ENCODE results near the gene WNT9A.

WNT9A gene

GRCh38 chr1:227896710-227897655 lies 50.7 kb downstream of the WNT9A start:
- DNase-seq, result no peak

DNA sequence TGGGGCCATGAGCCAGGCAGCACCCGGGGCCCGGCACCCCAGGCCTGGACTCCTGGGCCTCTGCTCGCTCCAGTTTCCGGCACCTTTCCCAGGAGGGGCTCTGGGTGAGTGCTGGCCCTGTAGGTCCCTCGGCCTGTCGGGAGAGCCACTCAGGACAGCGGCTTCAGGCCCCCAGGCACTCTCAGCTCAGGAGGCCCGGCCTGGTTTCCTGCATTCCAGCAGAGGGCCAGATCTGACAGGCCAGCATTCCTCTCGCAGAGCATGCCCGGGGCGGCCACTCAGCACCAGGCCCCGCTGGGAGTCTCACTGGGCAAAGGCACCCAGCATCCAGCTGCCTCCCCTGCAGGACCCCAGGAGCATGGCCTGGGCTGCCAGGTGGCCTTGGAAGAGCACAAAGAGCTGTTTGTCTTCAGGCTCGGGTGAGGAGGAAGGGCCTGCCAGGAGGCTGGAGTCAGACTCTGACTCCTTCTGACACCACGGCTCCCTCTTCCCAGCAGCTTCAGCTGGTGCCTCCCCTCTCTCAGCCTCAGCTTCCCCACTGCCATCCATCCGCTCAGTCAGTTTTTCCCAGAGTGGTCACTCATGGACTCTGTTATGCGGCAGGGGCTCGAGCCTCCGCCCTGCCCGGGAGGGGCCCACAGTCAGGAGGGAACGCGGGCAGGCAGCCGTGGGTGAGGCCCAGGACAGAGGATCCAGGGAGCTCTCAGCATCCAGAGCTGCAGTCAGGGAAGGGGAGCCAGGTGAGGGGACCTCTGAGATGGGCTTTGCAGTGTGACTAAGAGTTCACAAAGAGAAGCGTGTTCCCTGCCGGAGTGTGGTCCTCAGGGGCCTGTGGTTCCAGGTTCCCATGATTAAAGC lies 51.7 kb downstream of the WNT9A start:
- peak; percentile 28 for DNase-seq

- DNase-seq, result no peak
Observed at GRCh38 chr1:227894831-227895451, 52.8 kb downstream of the WNT9A start.

DNA sequence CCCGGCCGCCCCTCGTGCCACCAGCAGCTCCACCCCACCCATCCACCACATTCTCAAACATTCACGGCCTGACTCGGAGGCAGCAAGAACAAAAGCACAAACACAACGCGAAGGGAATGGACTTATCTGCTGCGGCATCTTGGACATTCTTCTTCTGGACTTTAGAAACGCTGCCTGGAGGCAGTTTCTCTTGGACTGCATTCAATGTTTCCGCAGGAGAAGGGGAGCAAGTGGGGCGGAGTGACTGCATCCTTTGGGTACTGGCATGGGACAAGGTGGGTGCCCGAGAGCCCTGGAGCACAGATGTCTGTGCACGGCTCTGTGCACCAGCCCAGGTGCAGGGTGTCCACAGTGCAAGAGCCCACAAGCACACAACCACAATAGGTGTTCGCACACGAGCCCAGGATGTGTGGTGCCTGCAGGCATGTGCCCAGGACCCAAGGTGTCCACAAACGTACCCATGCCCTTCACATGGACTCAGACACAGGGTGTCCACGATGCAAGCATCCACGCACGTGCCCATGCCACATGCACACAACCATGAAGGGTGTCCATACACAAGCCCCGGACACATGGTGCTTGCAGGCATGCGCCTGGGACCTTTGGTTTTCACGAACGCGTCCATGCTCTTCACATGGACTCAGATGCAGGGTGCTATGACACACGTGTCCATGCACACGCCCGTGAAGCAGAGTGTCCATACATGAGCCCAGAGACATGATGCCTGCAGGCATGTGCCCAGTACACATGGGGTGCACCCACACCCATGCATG lies 53.6 kb downstream of the WNT9A start:
- no peak for DNase-seq

GRCh38 chr1:227893300-227893948 lies 54.3 kb downstream of the WNT9A start:
- DNase-seq, result no peak

GRCh38 chr1:227892489-227893299 lies 55.0 kb downstream of the WNT9A start:
- peak; percentile 59 for DNase-seq

DNA sequence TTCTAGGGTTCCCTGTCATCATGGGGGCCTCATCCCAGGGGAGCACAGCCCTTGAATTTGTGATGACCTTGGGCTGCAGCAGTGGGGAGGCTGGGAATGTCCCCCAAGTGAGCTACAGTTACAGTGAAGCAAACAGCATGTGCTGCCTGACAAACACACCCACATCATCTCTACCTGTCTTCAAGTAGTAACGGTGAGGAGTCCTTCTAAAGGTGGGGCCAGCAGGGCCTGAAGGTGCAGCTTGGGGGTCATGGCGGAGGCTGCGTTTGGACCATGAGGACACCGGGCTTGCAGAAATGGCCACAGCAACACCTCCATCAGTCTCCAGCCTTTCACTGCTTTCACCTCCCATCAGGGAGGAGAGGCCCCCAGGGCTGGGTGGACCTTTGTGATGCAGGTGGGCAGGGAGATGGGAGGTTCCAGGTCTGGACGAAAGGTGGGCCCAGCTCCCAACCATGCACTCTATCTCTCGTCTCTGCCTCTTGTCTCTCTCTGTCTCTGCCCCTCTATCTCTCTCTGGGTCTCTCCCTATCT lies 55.7 kb downstream of the WNT9A start:
- DNase-seq, result no peak

- DNase-seq, result no peak
Observed at GRCh38 chr1:227891223-227891954, 56.3 kb downstream of the WNT9A start.

DNA sequence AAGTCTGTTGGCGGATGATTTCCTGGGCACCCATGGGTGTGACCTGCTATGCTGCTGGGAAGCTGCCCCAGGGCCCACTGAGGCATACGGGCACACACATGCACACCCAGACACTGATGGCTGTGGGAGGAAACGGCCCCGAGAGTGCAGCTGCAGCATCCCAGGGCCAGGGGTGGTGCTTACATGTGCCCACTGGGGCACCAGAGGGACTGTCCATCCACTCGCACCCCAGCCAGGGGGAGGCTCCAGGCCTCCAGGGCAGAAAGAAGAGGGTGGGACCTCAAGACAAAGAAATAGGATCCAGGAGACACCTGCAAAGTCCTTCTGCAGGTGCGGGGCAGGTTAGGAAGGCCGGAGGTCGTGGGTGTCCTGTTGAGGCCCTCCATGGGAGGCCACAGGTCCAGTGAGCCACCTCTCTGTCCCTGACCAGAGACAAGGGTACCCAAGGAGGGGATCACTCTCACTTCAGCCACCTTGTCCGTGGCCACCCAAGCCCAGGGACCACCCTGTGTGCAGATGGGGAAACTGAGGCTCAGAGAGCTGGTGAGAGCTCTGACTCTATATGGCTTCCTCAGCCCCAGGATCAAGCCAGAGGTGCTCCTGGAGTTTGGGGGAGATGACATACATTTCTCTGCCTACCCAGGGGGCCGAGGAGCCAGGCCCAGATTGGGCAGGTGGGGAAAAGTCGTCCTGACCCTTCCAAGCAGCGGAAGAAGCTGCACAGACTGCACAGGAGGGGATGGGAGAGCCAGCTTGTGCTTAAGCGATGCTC lies 57.1 kb downstream of the WNT9A start:
- DNase-seq, result no peak

GRCh38 chr1:227889863-227890405 lies 57.8 kb downstream of the WNT9A start:
- DNase-seq, result no peak

GRCh38 chr1:227889047-227889862 lies 58.5 kb downstream of the WNT9A start:
- DNase-seq, result no peak

DNA sequence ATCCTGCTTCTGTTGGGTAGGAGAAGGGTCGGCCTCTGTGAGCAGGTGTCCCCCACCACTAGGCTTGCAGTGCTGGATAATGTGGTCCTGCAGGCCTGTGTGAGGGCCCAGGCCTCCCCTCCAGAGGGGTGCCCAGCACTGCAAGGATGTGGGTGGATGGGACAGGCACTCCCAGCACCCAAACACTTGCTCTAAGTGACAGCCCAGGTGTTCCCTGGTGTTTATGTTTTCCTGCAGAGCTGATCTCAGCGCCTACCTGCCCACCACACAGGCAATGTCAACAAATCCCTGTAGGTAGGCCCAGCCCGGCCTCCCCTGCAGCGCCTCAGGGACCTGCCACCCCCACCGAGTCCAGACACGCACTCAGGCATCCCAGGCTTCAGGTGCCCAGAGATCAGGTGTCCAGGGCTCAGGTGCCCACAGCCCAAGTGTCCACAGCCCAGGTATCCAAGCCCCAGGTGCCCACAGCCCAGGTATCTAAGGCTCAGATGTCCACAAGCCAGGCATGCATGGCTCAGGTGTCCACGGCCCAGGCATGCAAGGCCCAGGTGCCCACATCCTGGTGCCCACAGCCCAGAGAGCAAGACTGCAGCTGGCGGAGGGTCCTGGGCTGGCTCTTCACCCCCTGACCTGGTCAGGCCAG lies 59.2 kb downstream of the WNT9A start:
- no peak for DNase-seq

DNA sequence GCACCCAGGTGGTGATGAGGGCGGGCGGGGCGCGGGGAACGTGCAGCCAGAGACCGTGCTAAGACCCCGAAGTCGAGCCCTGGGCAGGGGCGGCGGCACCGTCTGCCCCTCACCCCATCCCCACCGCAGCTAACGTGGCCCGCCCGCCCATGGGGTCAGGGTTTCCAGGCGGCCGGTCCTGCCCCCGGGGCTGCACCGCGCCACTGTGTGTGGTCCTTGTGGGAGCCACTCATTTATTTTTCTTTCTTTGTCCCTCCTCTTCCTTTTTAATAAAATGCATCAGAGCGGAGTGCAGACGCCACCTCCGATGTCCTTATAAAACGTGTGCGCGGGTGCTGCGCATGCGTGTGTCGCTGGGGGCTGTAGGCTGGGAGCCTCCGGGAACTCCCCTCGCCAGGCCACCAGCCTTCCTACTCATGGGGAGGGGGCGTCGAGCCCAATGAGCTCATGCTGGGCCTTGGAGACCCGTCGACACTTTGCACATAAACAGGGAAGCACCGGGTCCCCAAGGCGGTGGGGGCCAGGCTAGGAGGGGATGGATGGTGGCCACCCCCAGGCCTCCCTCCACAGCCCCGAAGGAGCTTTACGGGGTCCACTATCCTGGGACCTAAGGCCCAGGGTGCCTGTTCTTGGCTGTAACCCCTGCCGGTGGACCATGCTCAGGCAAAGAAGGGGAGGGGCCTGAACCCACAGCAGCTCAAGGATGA lies 59.9 kb downstream of the WNT9A start:
- DNase-seq, result peak; percentile 78

DNA sequence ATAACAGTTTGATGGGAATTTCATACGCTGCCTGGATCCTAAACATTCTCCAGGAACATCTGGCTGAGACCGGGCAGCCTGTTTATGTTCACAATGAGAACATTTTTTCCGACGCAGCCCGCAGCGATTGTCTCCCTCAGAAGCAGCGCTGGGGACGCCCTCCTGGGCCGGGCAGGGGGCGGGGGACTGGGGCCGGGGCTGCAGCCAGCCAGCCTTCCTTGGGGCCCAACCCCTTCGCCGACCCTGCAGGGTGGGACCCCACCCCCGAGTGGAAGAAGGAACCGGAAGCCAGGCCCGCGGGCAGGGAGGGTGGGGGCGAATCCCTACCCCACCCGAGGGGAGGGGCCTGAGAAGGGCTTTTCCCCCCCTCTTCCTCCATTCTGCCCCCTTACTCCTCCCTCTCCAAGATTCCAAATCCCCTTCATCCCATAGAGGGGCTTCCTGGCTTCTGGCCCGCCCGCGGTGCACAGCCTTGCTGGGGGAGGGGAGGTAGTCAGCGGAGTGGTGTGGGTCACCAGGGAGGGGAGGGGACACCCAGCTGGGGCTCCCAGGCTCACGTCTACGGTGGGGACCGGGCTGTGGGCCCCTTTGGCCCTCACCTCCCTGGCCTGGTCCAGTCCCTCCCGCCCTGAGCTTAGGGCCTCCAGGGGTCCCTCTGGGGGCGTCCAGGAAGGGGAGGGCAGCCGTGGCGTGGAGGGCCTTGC lies 60.6 kb downstream of the WNT9A start:
- DNase-seq, result peak; percentile 75

- DNase-seq, result no peak
Observed at GRCh38 chr1:227886503-227886961, 61.2 kb downstream of the WNT9A start.

Data from fibroblast of skin of scalp (primary cell).